ENCODE data around the gene C16orf95. TPM values are rescaled to one million over a fixed set of nuclear protein-coding genes. Genes with fewer than 3 reads are reported as not detected.

The C16orf95 gene
- total RNA-seq, 1 experiment from 2014 or later, result 3.8 TPM

- Mint-ChIP-seq H3K9me3 (ENCODE audit: low read depth, unreplicated experiment) (no peaks in the 10 kb centered on the region), H3K27me3 (ENCODE audit: unreplicated experiment) (no peaks in the 10 kb centered on the region), H3K4me1 (ENCODE audit: low read depth, unreplicated experiment) (no peaks in the 10 kb centered on the region), H3K36me3 (ENCODE audit: insufficient read depth, unreplicated experiment) (peaks cover 38% of the 10 kb centered on the region), H3K4me3 (ENCODE audit: low read depth, unreplicated experiment) (no peak overlapping the region), H3K27ac (ENCODE audit: unreplicated experiment) (no peak overlapping the region)
- BruUV-seq (replicated peaks), result no TSS peak
- no peak for DNase-seq
- CTCF ChIA-PET, result no interaction called here
- no peak for TF ChIP-seq CTCF (IDR thresholded peaks at IDR 0.05; ENCODE audit: unreplicated experiment)
- intact Hi-C loops (cut with micrococcal nuclease; ENCODE audit: unreplicated experiment), result no loop called here
These were observed 14.1 kb upstream of the C16orf95 start for GRCh38 chr16:87331241-87331801.

- CTCF ChIA-PET, result no interaction called here
- intact Hi-C loops (cut with micrococcal nuclease; ENCODE audit: unreplicated experiment), result no loop called here
- Mint-ChIP-seq H3K4me1 (ENCODE audit: low read depth, unreplicated experiment) (no peaks in the 10 kb centered on the region), H3K36me3 (ENCODE audit: insufficient read depth, unreplicated experiment) (peaks cover 31% of the 10 kb centered on the region), H3K27ac (ENCODE audit: unreplicated experiment) (no peak overlapping the region), H3K27me3 (ENCODE audit: unreplicated experiment) (no peaks in the 10 kb centered on the region), H3K9me3 (ENCODE audit: low read depth, unreplicated experiment) (no peaks in the 10 kb centered on the region), H3K4me3 (ENCODE audit: low read depth, unreplicated experiment) (no peak overlapping the region)
- no peak for DNase-seq
- TF ChIP-seq CTCF (IDR thresholded peaks at IDR 0.05; ENCODE audit: unreplicated experiment), result no peak
- no TSS peak for BruUV-seq (replicated peaks)
These were observed 13.5 kb upstream of the C16orf95 start for GRCh38 chr16:87330646-87331045.

- Mint-ChIP-seq H3K9me3 (ENCODE audit: low read depth, unreplicated experiment) (no peaks in the 10 kb centered on the region), H3K27me3 (ENCODE audit: unreplicated experiment) (no peaks in the 10 kb centered on the region), H3K27ac (ENCODE audit: unreplicated experiment) (no peak overlapping the region), H3K36me3 (ENCODE audit: insufficient read depth, unreplicated experiment) (peaks cover 29% of the 10 kb centered on the region), H3K4me3 (ENCODE audit: low read depth, unreplicated experiment) (no peak overlapping the region), H3K4me1 (ENCODE audit: low read depth, unreplicated experiment) (no peaks in the 10 kb centered on the region)
- CTCF ChIA-PET, result no interaction called here
- no peak for TF ChIP-seq CTCF (IDR thresholded peaks at IDR 0.05; ENCODE audit: unreplicated experiment)
- no TSS peak for BruUV-seq (replicated peaks)
- DNase-seq, result no peak
- intact Hi-C loops (cut with micrococcal nuclease; ENCODE audit: unreplicated experiment), result no loop called here
These were observed 13.0 kb upstream of the C16orf95 start for GRCh38 chr16:87330257-87330624.

- peaks cover 24% of the 10 kb centered on the region for H3K36me3 Mint-ChIP-seq (ENCODE audit: insufficient read depth, unreplicated experiment)
- no peaks in the 10 kb centered on the region for H3K9me3 Mint-ChIP-seq (ENCODE audit: low read depth, unreplicated experiment)
- intact Hi-C loops (cut with micrococcal nuclease; ENCODE audit: unreplicated experiment), result no loop called here
- CTCF ChIA-PET, result no interaction called here
- no peaks in the 10 kb centered on the region for H3K4me1 Mint-ChIP-seq (ENCODE audit: low read depth, unreplicated experiment)
- DNase-seq, result no peak
- no peaks in the 10 kb centered on the region for H3K27me3 Mint-ChIP-seq (ENCODE audit: unreplicated experiment)
- no peak overlapping the region for H3K27ac Mint-ChIP-seq (ENCODE audit: unreplicated experiment)
- TF ChIP-seq CTCF (IDR thresholded peaks at IDR 0.05; ENCODE audit: unreplicated experiment), result no peak
- TSS peak; percentile 37 for BruUV-seq (replicated peaks)
- no peak overlapping the region for H3K4me3 Mint-ChIP-seq (ENCODE audit: low read depth, unreplicated experiment)
These were observed 12.5 kb upstream of the C16orf95 start for GRCh38 chr16:87329436-87330256.

Measured in Calu3 (cell line).